Tibial nerve (tissue), 4 donors: ENCODE measurements around the gene NUDT9. TPM values are rescaled to one million over a fixed set of nuclear protein-coding genes. Genes with fewer than 3 reads are reported as not detected.

Source experiments
- DNase-seq, 2 donors: peaks; one replicate each; pipeline ENCODE4 v3.0.0-alpha.2; 2019; ENCODE audit warnings: low spot score in 2 of 2
- H3K27ac ChIP-seq, 4 donors: fragments of 200-600 bp; sonication (generic) in 3 of 4; one replicate each; pipeline ENCODE4 v1.5.1; 2017 to 2019; ENCODE audit warnings: mild to moderate bottlenecking in 1 of 4
- H3K27me3 ChIP-seq, 2 donors: fragments of 200-600 bp; sonication (generic) in 1 of 2; one replicate each; pipeline versions ENCODE4 v1.5.1 to v1.6.0; 2017 to 2019
- H3K36me3 ChIP-seq, 3 donors: fragments of 200-600 bp; sonication (generic); one replicate each; pipeline ENCODE4 v1.5.1; 2018 to 2019
- H3K4me1 ChIP-seq, 4 donors: fragments of 200-600 bp; sonication (generic) in 3 of 4; one replicate each; pipeline ENCODE4 v1.5.1; 2017 to 2019
- H3K4me3 ChIP-seq, 4 donors: fragments of 200-600 bp; sonication (generic) in 3 of 4; one replicate each; pipeline ENCODE4 v1.5.1; 2017 to 2019; ENCODE audit warnings: mild to moderate bottlenecking in 1 of 4, moderate library complexity in 1 of 4
- H3K9me3 ChIP-seq, 4 donors: fragments of 200-600 bp; sonication (generic) in 3 of 4; one replicate each; pipeline ENCODE4 v1.5.1; 2017 to 2019
- EP300 ChIP-seq, 2 donors: sonication (generic); formaldehyde crosslinking; IDR thresholded peaks; one replicate each; pipeline ENCODE4 v1.6.1; 2017; ENCODE audit warnings: antibody characterized with exemption in 2 of 2, mild to moderate bottlenecking in 1 of 2
- POLR2A ChIP-seq, 2 donors: fragments of 450-650 bp; IDR thresholded peaks; one replicate each; pipeline ENCODE4 v1.6.1; 2017; ENCODE audit warnings: antibody characterized with exemption in 2 of 2, mild to moderate bottlenecking in 2 of 2, moderate library complexity in 2 of 2
- WGBS, 2 donors: methylation state at CpG; one replicate each; pipeline ENCODE4 v1.1.5; 2018; 5-methylcytosine and 5-hydroxymethylcytosine counted together
- total RNA-seq, 4 donors: library from RNA; depleted of rRNA; stranded (reverse); fragments of >200 nt; gene quantifications; one replicate each; pipeline ENCODE4 v1.1.0, GENCODE V29; 2016
- TF ChIP-seq, protein P1 (sequence below), 5 experiments: fragments of 200-600 bp in 3 of 5; fragments of 450-650 bp in 2 of 5; sonication (generic) in 3 of 5; IDR thresholded peaks; one replicate each; pipeline ENCODE4 v1.5.1; 2016 to 2019; ENCODE audit warnings: antibody characterized with exemption in 5 of 5, mild to moderate bottlenecking in 3 of 5, moderate library complexity in 2 of 5

The NUDT9 gene
- total RNA-seq, 4 donors from 2014 or later = 15.0 to 33.3 (median 24.5) TPM

DNA sequence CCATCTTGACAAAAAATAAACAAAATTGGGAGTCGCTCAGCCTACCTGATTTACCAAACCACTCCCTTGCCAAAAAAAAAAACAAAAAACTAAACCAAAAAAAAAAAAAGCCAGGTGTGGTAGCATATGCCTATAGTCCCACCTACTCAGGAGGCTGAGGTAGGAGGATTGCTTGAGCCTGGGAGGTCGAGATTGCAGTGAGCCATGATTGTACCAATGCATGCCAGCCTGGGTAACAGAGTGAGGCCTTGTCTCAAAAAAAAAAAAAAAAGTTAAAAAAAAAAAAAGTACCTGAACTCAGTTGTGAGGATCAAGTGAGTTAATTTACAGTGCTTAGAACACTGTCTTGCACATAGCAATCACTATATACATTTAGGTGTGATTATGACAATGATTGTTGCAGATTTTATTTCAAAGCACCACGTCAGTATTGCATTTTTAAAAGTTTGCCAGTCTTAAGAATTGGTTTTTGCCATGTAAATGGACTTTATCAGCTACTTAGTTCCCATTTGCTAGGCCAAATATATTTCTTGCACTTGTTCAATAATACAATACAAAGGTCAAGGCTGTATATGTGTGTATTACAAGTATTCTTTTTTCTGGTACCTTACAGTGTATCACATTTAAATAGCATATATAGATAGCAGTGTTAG is 4.6 kb downstream of the NUDT9 start:
- peaks cover 0 to 39% (median 6%) of the 10 kb centered on the region in 4 donors for H3K4me1 ChIP-seq
- H3K9me3 ChIP-seq = no peaks in the 10 kb centered on the region
- WGBS, 2 donors = 75 to 82% methylated on average over 3 of the region's 3 CpGs
- no peak for DNase-seq
- no peaks in the 10 kb centered on the region for H3K36me3 ChIP-seq
- no peak overlapping the region for H3K27ac ChIP-seq
- TF ChIP-seq POLR2A (IDR thresholded peaks at IDR 0.05) (no peak), EP300 (IDR thresholded peaks at IDR 0.05) (no peak)
- TF ChIP-seq, protein P1, sequence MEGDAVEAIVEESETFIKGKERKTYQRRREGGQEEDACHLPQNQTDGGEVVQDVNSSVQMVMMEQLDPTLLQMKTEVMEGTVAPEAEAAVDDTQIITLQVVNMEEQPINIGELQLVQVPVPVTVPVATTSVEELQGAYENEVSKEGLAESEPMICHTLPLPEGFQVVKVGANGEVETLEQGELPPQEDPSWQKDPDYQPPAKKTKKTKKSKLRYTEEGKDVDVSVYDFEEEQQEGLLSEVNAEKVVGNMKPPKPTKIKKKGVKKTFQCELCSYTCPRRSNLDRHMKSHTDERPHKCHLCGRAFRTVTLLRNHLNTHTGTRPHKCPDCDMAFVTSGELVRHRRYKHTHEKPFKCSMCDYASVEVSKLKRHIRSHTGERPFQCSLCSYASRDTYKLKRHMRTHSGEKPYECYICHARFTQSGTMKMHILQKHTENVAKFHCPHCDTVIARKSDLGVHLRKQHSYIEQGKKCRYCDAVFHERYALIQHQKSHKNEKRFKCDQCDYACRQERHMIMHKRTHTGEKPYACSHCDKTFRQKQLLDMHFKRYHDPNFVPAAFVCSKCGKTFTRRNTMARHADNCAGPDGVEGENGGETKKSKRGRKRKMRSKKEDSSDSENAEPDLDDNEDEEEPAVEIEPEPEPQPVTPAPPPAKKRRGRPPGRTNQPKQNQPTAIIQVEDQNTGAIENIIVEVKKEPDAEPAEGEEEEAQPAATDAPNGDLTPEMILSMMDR (IDR thresholded peaks at IDR 0.05) = no peak
- H3K4me3 ChIP-seq = no peak overlapping the region
- H3K27me3 ChIP-seq = no peaks in the 10 kb centered on the region

DNA sequence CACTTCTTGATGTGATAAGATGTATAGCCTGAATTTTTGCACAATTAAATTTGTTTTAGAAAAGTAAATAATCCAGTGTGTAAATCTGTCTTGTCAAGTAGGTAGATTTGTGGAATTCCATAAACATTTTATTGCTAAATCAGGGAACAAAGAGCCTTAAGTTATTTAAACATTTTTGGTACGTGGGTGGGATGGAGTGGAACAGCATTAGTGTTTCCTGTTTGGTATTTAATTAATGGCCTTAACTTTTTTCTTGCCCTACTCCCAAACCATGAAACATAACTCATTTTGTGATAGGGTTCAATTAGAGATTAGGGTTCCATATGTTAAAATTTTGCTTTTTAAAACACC is 5.1 kb downstream of the NUDT9 start:
- WGBS, 2 donors = 18 to 19% methylated on average over 1 of the region's 1 CpG

DNA sequence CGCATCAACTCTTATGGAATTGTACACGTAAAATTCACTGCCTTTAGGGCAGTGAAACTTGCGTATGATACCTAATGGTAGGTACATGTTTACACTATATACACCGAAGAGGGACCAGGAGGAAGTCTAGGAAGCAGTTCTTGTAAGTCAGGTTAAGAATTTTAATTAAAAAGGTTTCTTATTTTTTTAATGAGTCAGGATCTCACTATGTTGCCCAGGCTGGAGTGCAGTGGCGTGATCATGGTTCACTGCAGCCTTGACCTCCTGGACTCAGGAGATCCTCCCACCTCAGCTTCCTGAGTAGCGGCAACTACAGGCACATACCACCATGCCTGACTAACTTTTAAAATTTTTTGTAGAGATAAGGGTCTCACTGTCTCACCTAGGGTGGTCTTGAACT is 6.6 kb downstream of the NUDT9 start:
- TF ChIP-seq, protein P1 (IDR thresholded peaks at IDR 0.05) = no peak
- TF ChIP-seq EP300 (IDR thresholded peaks at IDR 0.05) (no peak), POLR2A (IDR thresholded peaks at IDR 0.05) (no peak)
- no peaks in the 10 kb centered on the region for H3K27me3 ChIP-seq
- H3K4me3 ChIP-seq = no peak overlapping the region
- H3K9me3 ChIP-seq = no peaks in the 10 kb centered on the region
- WGBS, 2 donors = 96 to 99% methylated on average over 6 of the region's 6 CpGs
- H3K27ac ChIP-seq = no peak overlapping the region
- DNase-seq = no peak
- no peaks in the 10 kb centered on the region for H3K36me3 ChIP-seq
- peaks cover 0 to 32% (median 3%) of the 10 kb centered on the region in 4 donors for H3K4me1 ChIP-seq

More for the DNA sequence above, 5.1 kb downstream of the NUDT9 start:
- Histone ChIP-seq H3K4me1 (peaks cover 0 to 39% (median 6%) of the 10 kb centered on the region in 4 donors), H3K36me3 (no peaks in the 10 kb centered on the region), H3K9me3 (no peaks in the 10 kb centered on the region), H3K27ac (no peak overlapping the region), H3K27me3 (no peaks in the 10 kb centered on the region), H3K4me3 (no peak overlapping the region)
- no peak for DNase-seq
- TF ChIP-seq EP300 (IDR thresholded peaks at IDR 0.05) (no peak), POLR2A (IDR thresholded peaks at IDR 0.05) (no peak)
- TF ChIP-seq, protein P1 (IDR thresholded peaks at IDR 0.05) = no peak

DNA sequence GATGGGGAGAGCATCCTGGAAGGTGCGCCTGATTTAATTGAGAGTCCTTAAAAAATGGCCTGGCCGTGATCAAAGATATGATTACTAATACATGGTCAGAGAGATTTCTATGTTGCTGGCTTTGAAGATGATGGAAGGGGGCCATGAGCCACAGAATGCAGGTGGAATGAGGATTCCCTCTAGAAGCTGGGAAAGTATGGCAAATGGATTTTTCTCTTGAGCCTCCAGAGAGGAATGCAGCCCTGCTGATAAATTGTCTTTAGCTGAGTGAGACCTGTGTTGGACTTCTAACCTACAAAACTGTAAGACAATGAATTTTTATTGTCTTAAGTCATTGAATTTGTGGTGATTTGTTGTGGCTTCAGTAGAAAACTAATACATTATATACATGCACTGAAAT is 7.7 kb downstream of the NUDT9 start:
- TF ChIP-seq, protein P1 (IDR thresholded peaks at IDR 0.05) = no peak
- TF ChIP-seq POLR2A (IDR thresholded peaks at IDR 0.05) = no peak
- no peak for TF ChIP-seq EP300 (IDR thresholded peaks at IDR 0.05)
- DNase-seq = no peak
- Histone ChIP-seq H3K4me1 (peaks cover 0 to 21% (median 3%) of the 10 kb centered on the region in 4 donors), H3K9me3 (no peaks in the 10 kb centered on the region), H3K27ac (no peak overlapping the region), H3K36me3 (no peaks in the 10 kb centered on the region), H3K27me3 (no peaks in the 10 kb centered on the region), H3K4me3 (no peak overlapping the region)
- WGBS, 2 donors = 92 to 94% methylated on average over 2 of the region's 2 CpGs

DNA sequence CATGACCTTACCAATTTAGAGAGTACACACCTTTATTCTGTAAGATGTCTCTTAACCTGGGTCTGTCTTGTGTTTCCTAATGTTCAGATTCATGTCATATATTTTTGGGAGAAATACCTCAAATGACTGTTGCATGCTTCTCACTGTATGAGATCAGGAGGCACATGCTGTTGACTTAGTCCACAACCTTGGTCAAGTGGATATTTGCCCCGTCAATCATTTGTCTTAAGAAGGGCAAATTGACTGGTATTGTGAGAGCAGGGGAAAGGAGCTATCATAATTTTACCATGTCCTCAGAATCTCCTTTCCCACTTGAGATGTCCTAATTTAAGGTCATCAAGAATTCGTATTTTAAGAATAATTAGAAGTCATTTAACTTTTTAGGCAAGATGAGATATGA is 11.0 kb downstream of the NUDT9 start:
- Histone ChIP-seq H3K36me3 (peaks cover 0 to 23% (median 0%) of the 10 kb centered on the region in 3 donors), H3K9me3 (no peaks in the 10 kb centered on the region), H3K4me1 (no peaks in the 10 kb centered on the region), H3K4me3 (no peak overlapping the region), H3K27me3 (no peaks in the 10 kb centered on the region), H3K27ac (no peak overlapping the region)
- DNase-seq = no peak
- TF ChIP-seq EP300 (IDR thresholded peaks at IDR 0.05) = no peak
- WGBS, 2 donors = 89 to 90% methylated on average over 2 of the region's 2 CpGs
